GM23248 (cell line): ENCODE data around the gene PPL.

ENCODE experiments used
- EZH2 ChIP-seq: fragments of 200-600 bp; sonication (generic); IDR thresholded peaks from 2 replicates; pipeline ENCODE4 v1.6.1; 2018; ENCODE audit warnings: antibody characterized with exemption, mild to moderate bottlenecking; ENCODE audit not compliant: insufficient read depth, poor library complexity, severe bottlenecking
- EZH2phosphoT487 ChIP-seq: fragments of 200-600 bp; sonication (generic); IDR thresholded peaks from 2 replicates; pipeline ENCODE4 v1.6.1; 2018; ENCODE audit warnings: antibody characterized with exemption, moderate library complexity, mild to moderate bottlenecking, low read depth; ENCODE audit not compliant: insufficient read depth

GRCh38 chr16:4940719-4941118 lies 3.8 kb upstream of the PPL start:
- TF ChIP-seq EZH2 = no peak
- no peak for TF ChIP-seq EZH2phosphoT487
